C4-2B (cell line): ENCODE data around the gene MRPS23.

ENCODE experiments used
- CTCF ChIP-seq: fragments of 450-650 bp; conservative IDR thresholded peaks from 2 replicates; pipeline ENCODE4 v1.5.1; 2017; ENCODE audit warnings: mild to moderate bottlenecking
- ZFX ChIP-seq: fragments of 450-650 bp; IDR thresholded peaks from 2 replicates; pipeline ENCODE4 v1.6.1; 2017

GRCh38 chr17:57785022-57785421 is 64.8 kb downstream of the MRPS23 start:
- TF ChIP-seq CTCF (no peak), ZFX (no peak)
